ENCODE results near the gene SLC35F3.

DNA sequence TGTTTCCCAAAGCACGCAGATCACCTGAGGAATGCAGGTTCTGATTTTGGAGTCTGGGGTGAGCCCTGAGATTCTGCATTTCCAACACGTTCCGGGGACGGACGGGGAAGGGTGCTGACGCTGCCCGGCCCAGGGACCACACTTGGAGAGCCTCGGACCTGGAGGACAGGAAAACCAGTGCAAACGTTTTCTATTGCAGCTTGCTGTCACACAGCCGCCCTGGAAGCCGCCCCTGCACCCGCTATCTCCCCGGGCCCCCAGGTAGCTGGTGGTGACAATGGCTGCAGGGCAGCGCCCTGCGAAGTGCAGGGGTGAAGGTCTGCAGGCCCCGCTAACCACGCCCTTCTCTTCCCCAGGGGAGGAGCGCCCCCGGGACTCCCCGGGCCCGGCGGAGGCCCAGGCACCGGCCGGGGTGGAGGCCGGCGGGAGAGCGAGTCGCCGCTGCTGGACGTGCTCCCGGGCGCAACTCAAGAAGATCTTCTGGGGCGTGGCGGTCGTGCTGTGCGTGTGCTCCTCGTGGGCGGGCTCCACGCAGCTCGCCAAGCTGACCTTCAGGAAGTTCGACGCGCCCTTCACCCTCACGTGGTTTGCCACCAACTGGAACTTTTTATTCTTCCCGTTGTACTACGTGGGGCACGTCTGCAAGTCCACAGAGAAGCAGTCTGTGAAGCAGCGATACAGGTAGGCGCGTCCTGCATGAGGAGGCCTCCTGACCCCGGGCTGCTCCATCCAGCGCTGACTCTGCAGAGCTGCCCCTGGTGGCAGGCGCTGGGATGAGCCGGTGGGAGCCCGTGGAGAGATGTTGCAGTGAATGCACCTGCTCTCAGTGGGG, 326.8 kb downstream of the SLC35F3 start:
- TF ChIP-seq, protein P1, sequence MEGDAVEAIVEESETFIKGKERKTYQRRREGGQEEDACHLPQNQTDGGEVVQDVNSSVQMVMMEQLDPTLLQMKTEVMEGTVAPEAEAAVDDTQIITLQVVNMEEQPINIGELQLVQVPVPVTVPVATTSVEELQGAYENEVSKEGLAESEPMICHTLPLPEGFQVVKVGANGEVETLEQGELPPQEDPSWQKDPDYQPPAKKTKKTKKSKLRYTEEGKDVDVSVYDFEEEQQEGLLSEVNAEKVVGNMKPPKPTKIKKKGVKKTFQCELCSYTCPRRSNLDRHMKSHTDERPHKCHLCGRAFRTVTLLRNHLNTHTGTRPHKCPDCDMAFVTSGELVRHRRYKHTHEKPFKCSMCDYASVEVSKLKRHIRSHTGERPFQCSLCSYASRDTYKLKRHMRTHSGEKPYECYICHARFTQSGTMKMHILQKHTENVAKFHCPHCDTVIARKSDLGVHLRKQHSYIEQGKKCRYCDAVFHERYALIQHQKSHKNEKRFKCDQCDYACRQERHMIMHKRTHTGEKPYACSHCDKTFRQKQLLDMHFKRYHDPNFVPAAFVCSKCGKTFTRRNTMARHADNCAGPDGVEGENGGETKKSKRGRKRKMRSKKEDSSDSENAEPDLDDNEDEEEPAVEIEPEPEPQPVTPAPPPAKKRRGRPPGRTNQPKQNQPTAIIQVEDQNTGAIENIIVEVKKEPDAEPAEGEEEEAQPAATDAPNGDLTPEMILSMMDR (IDR thresholded peaks at IDR 0.05), result peak in 1 of 4 donors; percentile 7
- TF ChIP-seq POLR2A (IDR thresholded peaks at IDR 0.05), result no peak

Measured in right lobe of liver (tissue), 4 donors.